ENCODE data around the gene TSPAN2.

Gene TSPAN2

GRCh38 chr1:115088871-115089419, 358 bp downstream of the TSPAN2 start:
- H3K36me3 ChIP-seq (ENCODE audit: control insufficient read depth, low read depth, low read length), result no peaks in the 10 kb centered on the region
- H3K4me1 ChIP-seq (ENCODE audit: control insufficient read depth, low read depth, low read length), result peaks cover 10% of the 10 kb centered on the region
- H3K27ac ChIP-seq (ENCODE audit: low read length), result no peak overlapping the region
- peaks cover 8% of the 10 kb centered on the region for H3K27me3 ChIP-seq (ENCODE audit: control insufficient read depth, insufficient read depth, low read length)
- H3K4me3 ChIP-seq (ENCODE audit: low read length), result peak overlapping the region; percentile 79
- no peaks in the 10 kb centered on the region for H3K9me3 ChIP-seq (ENCODE audit: control insufficient read depth, low read depth, low read length)
- H3K9ac ChIP-seq (ENCODE audit: low read length), result peak overlapping the region; percentile 77

- peak overlapping the region; percentile 77 for H3K9ac ChIP-seq (ENCODE audit: low read length)
- peaks cover 8% of the 10 kb centered on the region for H3K27me3 ChIP-seq (ENCODE audit: control insufficient read depth, insufficient read depth, low read length)
- no peak overlapping the region for H3K27ac ChIP-seq (ENCODE audit: low read length)
- H3K9me3 ChIP-seq (ENCODE audit: control insufficient read depth, low read depth, low read length), result no peaks in the 10 kb centered on the region
- H3K4me1 ChIP-seq (ENCODE audit: control insufficient read depth, low read depth, low read length), result peaks cover 14% of the 10 kb centered on the region
- H3K36me3 ChIP-seq (ENCODE audit: control insufficient read depth, low read depth, low read length), result no peaks in the 10 kb centered on the region
- peak overlapping the region; percentile 79 for H3K4me3 ChIP-seq (ENCODE audit: low read length)
Observed at GRCh38 chr1:115088115-115088778, 1.1 kb downstream of the TSPAN2 start.

- no peaks in the 10 kb centered on the region for H3K9me3 ChIP-seq (ENCODE audit: control insufficient read depth, low read depth, low read length)
- H3K4me1 ChIP-seq (ENCODE audit: control insufficient read depth, low read depth, low read length), result peaks cover 22% of the 10 kb centered on the region
- no peak overlapping the region for H3K9ac ChIP-seq (ENCODE audit: low read length)
- H3K27me3 ChIP-seq (ENCODE audit: control insufficient read depth, insufficient read depth, low read length), result peaks cover 8% of the 10 kb centered on the region
- no peak overlapping the region for H3K4me3 ChIP-seq (ENCODE audit: low read length)
- H3K36me3 ChIP-seq (ENCODE audit: control insufficient read depth, low read depth, low read length), result no peaks in the 10 kb centered on the region
- no peak overlapping the region for H3K27ac ChIP-seq (ENCODE audit: low read length)
Observed at GRCh38 chr1:115086176-115086830, 3.0 kb downstream of the TSPAN2 start.

- Histone ChIP-seq H3K36me3 (ENCODE audit: control insufficient read depth, low read depth, low read length) (no peaks in the 10 kb centered on the region), H3K9ac (ENCODE audit: low read length) (no peak overlapping the region), H3K27ac (ENCODE audit: low read length) (no peak overlapping the region), H3K9me3 (ENCODE audit: control insufficient read depth, low read depth, low read length) (no peaks in the 10 kb centered on the region), H3K27me3 (ENCODE audit: control insufficient read depth, insufficient read depth, low read length) (peaks cover 8% of the 10 kb centered on the region), H3K4me1 (ENCODE audit: control insufficient read depth, low read depth, low read length) (peaks cover 16% of the 10 kb centered on the region), H3K4me3 (ENCODE audit: low read length) (no peak overlapping the region)
Observed at GRCh38 chr1:115084902-115085511, 4.3 kb downstream of the TSPAN2 start.

- Histone ChIP-seq H3K4me3 (ENCODE audit: low read length) (no peak overlapping the region), H3K9ac (ENCODE audit: low read length) (no peak overlapping the region), H3K9me3 (ENCODE audit: control insufficient read depth, low read depth, low read length) (no peaks in the 10 kb centered on the region)
Observed at GRCh38 chr1:115082949-115083348, 6.4 kb downstream of the TSPAN2 start.

GRCh38 chr1:115078708-115079107, 10.6 kb downstream of the TSPAN2 start:
- Histone ChIP-seq H3K27me3 (ENCODE audit: control insufficient read depth, insufficient read depth, low read length) (no peaks in the 10 kb centered on the region), H3K36me3 (ENCODE audit: control insufficient read depth, low read depth, low read length) (no peaks in the 10 kb centered on the region), H3K4me1 (ENCODE audit: control insufficient read depth, low read depth, low read length) (peaks cover 12% of the 10 kb centered on the region), H3K9ac (ENCODE audit: low read length) (no peak overlapping the region), H3K4me3 (ENCODE audit: low read length) (no peak overlapping the region), H3K9me3 (ENCODE audit: control insufficient read depth, low read depth, low read length) (no peaks in the 10 kb centered on the region), H3K27ac (ENCODE audit: low read length) (no peak overlapping the region)

More at GRCh38 chr1:115082949-115083348, 6.4 kb downstream of the TSPAN2 start:
- Histone ChIP-seq H3K27ac (ENCODE audit: low read length) (no peak overlapping the region), H3K27me3 (ENCODE audit: control insufficient read depth, insufficient read depth, low read length) (no peaks in the 10 kb centered on the region), H3K36me3 (ENCODE audit: control insufficient read depth, low read depth, low read length) (no peaks in the 10 kb centered on the region), H3K4me1 (ENCODE audit: control insufficient read depth, low read depth, low read length) (peaks cover 15% of the 10 kb centered on the region)

- Histone ChIP-seq H3K4me1 (ENCODE audit: control insufficient read depth, low read depth, low read length) (peaks cover 5% of the 10 kb centered on the region), H3K4me3 (ENCODE audit: low read length) (no peak overlapping the region), H3K36me3 (ENCODE audit: control insufficient read depth, low read depth, low read length) (no peaks in the 10 kb centered on the region), H3K9ac (ENCODE audit: low read length) (no peak overlapping the region), H3K27me3 (ENCODE audit: control insufficient read depth, insufficient read depth, low read length) (no peaks in the 10 kb centered on the region), H3K27ac (ENCODE audit: low read length) (no peak overlapping the region), H3K9me3 (ENCODE audit: control insufficient read depth, low read depth, low read length) (no peaks in the 10 kb centered on the region)
Observed at GRCh38 chr1:115077984-115078330, 11.3 kb downstream of the TSPAN2 start.

GRCh38 chr1:115077286-115077983, 11.9 kb downstream of the TSPAN2 start:
- H3K27me3 ChIP-seq (ENCODE audit: control insufficient read depth, insufficient read depth, low read length), result no peaks in the 10 kb centered on the region
- H3K9ac ChIP-seq (ENCODE audit: low read length), result no peak overlapping the region
- H3K4me1 ChIP-seq (ENCODE audit: control insufficient read depth, low read depth, low read length), result no peaks in the 10 kb centered on the region
- H3K27ac ChIP-seq (ENCODE audit: low read length), result no peak overlapping the region
- H3K36me3 ChIP-seq (ENCODE audit: control insufficient read depth, low read depth, low read length), result no peaks in the 10 kb centered on the region
- no peaks in the 10 kb centered on the region for H3K9me3 ChIP-seq (ENCODE audit: control insufficient read depth, low read depth, low read length)
- H3K4me3 ChIP-seq (ENCODE audit: low read length), result no peak overlapping the region

- H3K36me3 ChIP-seq (ENCODE audit: control insufficient read depth, low read depth, low read length), result no peaks in the 10 kb centered on the region
- no peaks in the 10 kb centered on the region for H3K9me3 ChIP-seq (ENCODE audit: control insufficient read depth, low read depth, low read length)
- no peak overlapping the region for H3K4me3 ChIP-seq (ENCODE audit: low read length)
- no peak overlapping the region for H3K27ac ChIP-seq (ENCODE audit: low read length)
- H3K9ac ChIP-seq (ENCODE audit: low read length), result no peak overlapping the region
- no peaks in the 10 kb centered on the region for H3K4me1 ChIP-seq (ENCODE audit: control insufficient read depth, low read depth, low read length)
- H3K27me3 ChIP-seq (ENCODE audit: control insufficient read depth, insufficient read depth, low read length), result no peaks in the 10 kb centered on the region
Observed at GRCh38 chr1:115076384-115076915, 12.9 kb downstream of the TSPAN2 start.

- H3K27ac ChIP-seq (ENCODE audit: low read length), result no peak overlapping the region
- H3K36me3 ChIP-seq (ENCODE audit: control insufficient read depth, low read depth, low read length), result no peaks in the 10 kb centered on the region
- no peaks in the 10 kb centered on the region for H3K27me3 ChIP-seq (ENCODE audit: control insufficient read depth, insufficient read depth, low read length)
- H3K4me1 ChIP-seq (ENCODE audit: control insufficient read depth, low read depth, low read length), result no peaks in the 10 kb centered on the region
- H3K9me3 ChIP-seq (ENCODE audit: control insufficient read depth, low read depth, low read length), result no peaks in the 10 kb centered on the region
- no peak overlapping the region for H3K9ac ChIP-seq (ENCODE audit: low read length)
- H3K4me3 ChIP-seq (ENCODE audit: low read length), result no peak overlapping the region
Observed at GRCh38 chr1:115074839-115075534, 14.3 kb downstream of the TSPAN2 start.

Data from iPS-18a (cell line).